IMR-90 (cell line): ENCODE data around the gene C3orf85. TPM values are rescaled to one million over a fixed set of nuclear protein-coding genes. Genes with fewer than 3 reads are reported as not detected.

Experiments used
- ATAC-seq: fragments of 200-7000 bp; cut with Tn5 transposase; 2 replicates; pipeline ENCODE4 v1.9.1; 2020; ENCODE audit warnings: low read depth, mild to moderate bottlenecking, moderate library complexity
- BruUV-seq: library from RNA; stranded (reverse); fragments of 400-500 nt; replicated peaks from 2 replicates; lab custom pipeline; 2021; lab: Mats Ljungman, UMichigan
- CTCF ChIA-PET: fragments of 300-600 bp; formaldehyde crosslinking; extraction: SDS; loops from one replicate; lab custom pipeline; 2021; ENCODE audit warnings: antibody characterized with exemption; lab: Yijun Ruan, JAX
- POLR2A ChIA-PET: fragments of 300-600 bp; sonication (Branson Sonifier 250); formaldehyde crosslinking; loops from one replicate; lab custom pipeline; 2022; ENCODE audit warnings: antibody characterized with exemption; ENCODE audit not compliant: unreplicated experiment; lab: Charles Lee
- DNase-seq: peaks from one replicate; pipeline ENCODE4 v3.0.0; 2013
- H2AFZ ChIP-seq: replicated peaks from 2 replicates; pipeline ENCODE3; 2013; ENCODE audit warnings: low read length, mild to moderate bottlenecking; ENCODE audit not compliant: poor library complexity
- H2AK5ac ChIP-seq: 2 replicates; pipeline ENCODE4 v1.6.1; 2013; ENCODE audit warnings: low read depth, low read length, inconsistent platforms
- H2AK9ac ChIP-seq: replicated peaks from 2 replicates; pipeline ENCODE3; 2013; ENCODE audit warnings: mild to moderate bottlenecking, low read depth, low read length, moderate library complexity; ENCODE audit not compliant: poor library complexity
- H2BK120ac ChIP-seq: 2 replicates; pipeline ENCODE4 v1.6.1; 2013; ENCODE audit warnings: low read depth, low read length, inconsistent platforms
- H2BK15ac ChIP-seq: 3 replicates; pipeline ENCODE4 v1.6.1; 2013; ENCODE audit warnings: low read depth, low read length, inconsistent platforms
- H2BK20ac ChIP-seq: 2 replicates; pipeline ENCODE4 v1.6.1; 2013; ENCODE audit warnings: low read depth, mild to moderate bottlenecking, inconsistent platforms, low read length, moderate library complexity
- H2BK5ac ChIP-seq: 2 replicates; pipeline ENCODE4 v1.6.1; 2013; ENCODE audit warnings: mild to moderate bottlenecking, low read depth, low read length, inconsistent platforms; ENCODE audit not compliant: poor library complexity, severe bottlenecking
- H3K14ac ChIP-seq: replicated peaks from 2 replicates; pipeline ENCODE4 v1.6.1; 2013; ENCODE audit warnings: low read depth, low read length, inconsistent platforms
- H3K18ac ChIP-seq: 2 replicates; pipeline ENCODE4 v1.6.1; 2013; ENCODE audit warnings: low read depth, low read length, control low read depth
- H3K23ac ChIP-seq: 2 replicates; pipeline ENCODE4 v1.6.1; 2013; ENCODE audit warnings: low read depth, low read length, inconsistent platforms
- H3K27ac ChIP-seq: 2 replicates; pipeline ENCODE4 v1.5.1; 2013; ENCODE audit warnings: mild to moderate bottlenecking, control low read depth, low read length; ENCODE audit not compliant: insufficient read depth
- H3K27me3 ChIP-seq: 2 replicates; pipeline ENCODE4 v1.6.1; 2013; ENCODE audit warnings: low read length; ENCODE audit not compliant: control insufficient read depth, insufficient read depth
- H3K36me3 ChIP-seq: 2 replicates; pipeline ENCODE4 v1.6.1; 2013; ENCODE audit warnings: low read length, mixed read lengths; ENCODE audit not compliant: control insufficient read depth, insufficient read depth
- H3K4ac ChIP-seq: 2 replicates; pipeline ENCODE4 v1.6.1; 2013; ENCODE audit warnings: low read depth, low read length, inconsistent platforms
- H3K4me1 ChIP-seq: 2 replicates; pipeline ENCODE4 v1.6.1; 2013; ENCODE audit warnings: low read length, mixed read lengths; ENCODE audit not compliant: control insufficient read depth, insufficient read depth
- H3K4me2 ChIP-seq: 2 replicates; pipeline ENCODE4 v1.6.1; 2013; ENCODE audit warnings: low read depth, mild to moderate bottlenecking, control low read depth, low read length, moderate library complexity
- H3K4me3 ChIP-seq: 2 replicates; pipeline ENCODE4 v1.5.1; 2013; ENCODE audit warnings: low read depth, mild to moderate bottlenecking, control low read depth, low read length, moderate library complexity; ENCODE audit not compliant: insufficient read depth
- H3K56ac ChIP-seq: 2 replicates; pipeline ENCODE4 v1.6.1; 2013; ENCODE audit warnings: low read length, inconsistent platforms; ENCODE audit not compliant: insufficient read depth; ENCODE audit errors: extremely low read depth
- H3K79me1 ChIP-seq, 2 experiments: 2 replicates each; pipeline ENCODE4 v1.6.1; 2013; ENCODE audit warnings: low read length in 2 of 2, inconsistent platforms in 1 of 2, low read depth in 1 of 2
- H3K9ac ChIP-seq: 2 replicates; pipeline ENCODE4 v1.6.1; 2013; ENCODE audit warnings: low read depth, low read length, control low read depth
- H3K9me1 ChIP-seq: 2 replicates; pipeline ENCODE4 v1.6.1; 2013; ENCODE audit warnings: low read length, inconsistent platforms; ENCODE audit not compliant: insufficient read depth
- H3K9me3 ChIP-seq: 2 replicates; pipeline ENCODE4 v1.6.1; 2013; ENCODE audit warnings: low read length; ENCODE audit not compliant: control insufficient read depth, insufficient read depth
- H4K20me1 ChIP-seq: 2 replicates; pipeline ENCODE4 v1.6.1; 2013; ENCODE audit warnings: low read length, inconsistent platforms; ENCODE audit not compliant: insufficient read depth
- H4K5ac ChIP-seq: 2 replicates; pipeline ENCODE4 v1.6.1; 2013; ENCODE audit warnings: mild to moderate bottlenecking, low read depth, low read length, control low read depth
- H4K8ac ChIP-seq, 2 experiments: 2 replicates each; pipeline ENCODE4 v1.6.1; 2013; ENCODE audit warnings: low read depth in 2 of 2, low read length in 2 of 2, control low read depth in 1 of 2, inconsistent platforms in 1 of 2
- H4K91ac ChIP-seq: 2 replicates; pipeline ENCODE4 v1.6.1; 2013; ENCODE audit warnings: low read depth, low read length, inconsistent platforms; ENCODE audit not compliant: insufficient read depth
- CHD1 ChIP-seq: IDR thresholded peaks from 2 replicates; pipeline ENCODE4 v1.6.1; 2012; ENCODE audit warnings: low read depth, low read length, improper control_type of control experiment
- MXI1 ChIP-seq: IDR thresholded peaks from 2 replicates; pipeline ENCODE4 v1.6.1; 2012; ENCODE audit warnings: low read depth, mild to moderate bottlenecking, low read length, moderate library complexity, borderline replicate concordance
- POLR2A ChIP-seq: IDR thresholded peaks from 2 replicates; pipeline ENCODE4 v1.6.1; 2012; ENCODE audit warnings: mild to moderate bottlenecking, low read depth, low read length
- RFX5 ChIP-seq: IDR thresholded peaks from 2 replicates; pipeline ENCODE4 v1.8.0; 2012; ENCODE audit warnings: low read depth, mild to moderate bottlenecking, low read length, moderate library complexity
- WGBS, 2 experiments: methylation state at CpG; one replicate each; pipeline versions ENCODE4 v1.1.5 to v1.1.7; 2013; ENCODE audit warnings: missing lambda C conversion rate in 2 of 2; ENCODE audit not compliant: insufficient read length in 1 of 2; ENCODE audit errors: extremely low coverage in 2 of 2; 5-methylcytosine and 5-hydroxymethylcytosine counted together
- dilution Hi-C: fragments of 300-500 bp; cut with HindIII; formaldehyde crosslinking; loops from one replicate; pipeline ENCODE4 v1.14.3; 2018; ENCODE audit warnings: low sequenced_read_pairs; ENCODE audit not compliant: unreplicated experiment
- in situ Hi-C: fragments of 300-500 bp; cut with MboI; formaldehyde crosslinking; loops from 3 replicates; pipeline ENCODE4 v1.14.3; 2019; ENCODE audit warnings: low sequenced_read_pairs, inconsistent platforms, mixed read lengths
- intact Hi-C: fragments of 100-400 bp; cut with micrococcal nuclease; formaldehyde crosslinking; loops from 2 replicates; pipeline ENCODE4 v1.10.0; 2022
- polyA plus RNA-seq, 3 experiments: library from polyadenylated mRNA; depleted of rRNA; stranded (reverse); fragments of >200 nt; gene quantifications; 2 replicates each; pipeline ENCODE4 v1.2.3, GENCODE V29; 2012; ENCODE audit warnings: low replicate concordance in 1 of 3
- total RNA-seq: library from RNA; depleted of rRNA; stranded (reverse); fragments of >200 nt; gene quantifications from 2 replicates; pipeline ENCODE4 v1.2.3, GENCODE V29; 2012

C3orf85 gene
- total and polyA plus RNA-seq, 2 of the 4 experiments (the other 2 are of a cell fraction): not detected

GRCh38 chr3:109176726-109177125 is 40.2 kb downstream of the C3orf85 start:
- no peak overlapping the region for H2AK5ac ChIP-seq
- intact Hi-C loops (no loop called here), dilution Hi-C loops (no loop called here), in situ Hi-C loops (no loop called here)
- no peak overlapping the region for H3K4ac ChIP-seq
- no peaks in the 10 kb centered on the region for H3K79me1 ChIP-seq
- H3K9me3 ChIP-seq: peaks cover 3% of the 10 kb centered on the region
- no peak overlapping the region for H3K9ac ChIP-seq
- H2BK15ac ChIP-seq: no peak overlapping the region
- no peak overlapping the region for H4K8ac ChIP-seq
- no peak overlapping the region for H2BK120ac ChIP-seq
- DNase-seq (no peak), ATAC-seq (no peak)
- no TSS peak for BruUV-seq
- H4K91ac ChIP-seq: no peak overlapping the region
- no peak overlapping the region for H3K4me3 ChIP-seq
- H3K4me1 ChIP-seq: no peaks in the 10 kb centered on the region
- H2BK20ac ChIP-seq: no peak overlapping the region
- H3K9me1 ChIP-seq: no peaks in the 10 kb centered on the region
- H3K27me3 ChIP-seq: no peaks in the 10 kb centered on the region
- no peaks in the 10 kb centered on the region for H3K36me3 ChIP-seq
- no peaks in the 10 kb centered on the region for H4K20me1 ChIP-seq
- no peak overlapping the region for H4K5ac ChIP-seq
- no peak overlapping the region for H3K18ac ChIP-seq
- H3K23ac ChIP-seq: no peak overlapping the region
- H3K4me2 ChIP-seq: no peak overlapping the region
- H2AK9ac ChIP-seq: no peak overlapping the region
- CTCF ChIA-PET: no interaction called here
- no peak overlapping the region for H2AFZ ChIP-seq
- H3K56ac ChIP-seq: no peak overlapping the region
- no peak overlapping the region for H2BK5ac ChIP-seq
- H3K14ac ChIP-seq: no peak overlapping the region
- POLR2A ChIA-PET: no interaction called here
- no peak for TF ChIP-seq RFX5
- no peak for TF ChIP-seq CHD1
- TF ChIP-seq POLR2A: no peak
- no peak for TF ChIP-seq MXI1
- WGBS, 2 experiments: no CpG with 5 or more reads among the region's 4 CpGs
- no peak overlapping the region for H3K27ac ChIP-seq
